GM19452 (cell line): Measurements from ENCODE around the gene TRIM72.
"Not testable (repeated sequence)": the region's sequence is repeated elsewhere in the genome, so short reads cannot be mapped to it uniquely, and the experiment has no call there.

Experiments
- ATAC-seq: cut with Tn5 transposase; IDR thresholded peaks from one replicate; pipeline ENCODE4 v1.9.1; 2021; ENCODE audit not compliant: unreplicated experiment

Gene TRIM72

GRCh38 chr16:31251435-31251834, 37.5 kb downstream of the TRIM72 start:
- ATAC-seq = no peak

- ATAC-seq = no peak
These were observed 39.7 kb downstream of the TRIM72 start for GRCh38 chr16:31253642-31254045.

- ATAC-seq = no peak
These were observed 42.5 kb downstream of the TRIM72 start for GRCh38 chr16:31256466-31256865.

GRCh38 chr16:31258366-31258765, 44.4 kb downstream of the TRIM72 start:
- no peak for ATAC-seq

GRCh38 chr16:31260136-31260931, 46.4 kb downstream of the TRIM72 start:
- no peak for ATAC-seq

GRCh38 chr16:31262084-31262483, 48.2 kb downstream of the TRIM72 start:
- no peak for ATAC-seq

GRCh38 chr16:31265329-31266245, 51.7 kb downstream of the TRIM72 start:
- ATAC-seq = peak; percentile 91

GRCh38 chr16:31267332-31268032, 53.6 kb downstream of the TRIM72 start:
- ATAC-seq = no peak

GRCh38 chr16:31268033-31268365, 54.1 kb downstream of the TRIM72 start:
- ATAC-seq = no peak

GRCh38 chr16:31268891-31269290, 55.0 kb downstream of the TRIM72 start:
- no peak for ATAC-seq

- ATAC-seq = no peak
These were observed 55.6 kb downstream of the TRIM72 start for GRCh38 chr16:31269541-31269940.

- not testable (repeated sequence) for ATAC-seq
These were observed 56.1 kb downstream of the TRIM72 start for GRCh38 chr16:31269973-31270372.

GRCh38 chr16:31270795-31271194, 56.9 kb downstream of the TRIM72 start:
- ATAC-seq = no peak

GRCh38 chr16:31271621-31272190, 57.8 kb downstream of the TRIM72 start:
- no peak for ATAC-seq

- no peak for ATAC-seq
These were observed 59.3 kb downstream of the TRIM72 start for GRCh38 chr16:31273187-31273586.

- no peak for ATAC-seq
These were observed 59.8 kb downstream of the TRIM72 start for GRCh38 chr16:31273676-31274075.

- no peak for ATAC-seq
These were observed 61.2 kb downstream of the TRIM72 start for GRCh38 chr16:31274831-31275816.

- no peak for ATAC-seq
These were observed 62.7 kb downstream of the TRIM72 start for GRCh38 chr16:31276600-31276999.

GRCh38 chr16:31277659-31278260, 63.8 kb downstream of the TRIM72 start:
- no peak for ATAC-seq
